SK-N-SH (cell line): ENCODE measurements around the gene NAALADL1. TPM values are rescaled to one million over a fixed set of nuclear protein-coding genes. Genes with fewer than 3 reads are reported as not detected.
A peak's percentile ranks its signal among the peaks of the same experiment; 100 is the strongest.

Source experiments
- CTCF ChIA-PET: fragments of 300-600, 350-600 bp; formaldehyde crosslinking; extraction: SDS; loops from one replicate; lab custom pipeline; 2021; lab: Yijun Ruan, JAX
- POLR2A ChIA-PET: fragments of 350-600 bp; sonication (Branson Sonifier 250); formaldehyde crosslinking; extraction: SDS; loops from one replicate; lab custom pipeline; 2020; ENCODE audit warnings: antibody characterized with exemption, inconsistent platforms; lab: Yijun Ruan, JAX
- DNase-seq: peaks from one replicate; pipeline ENCODE4 v3.0.0; 2012
- H2AFZ ChIP-seq: fragments of 200-600 bp; sonication (generic); 2 replicates; pipeline ENCODE4 v1.8.1; 2016; ENCODE audit warnings: antibody characterized with exemption, mild to moderate bottlenecking, low read depth
- H3F3A ChIP-seq: fragments of 200-600 bp; sonication (generic); replicated peaks from 2 replicates; pipeline ENCODE3; 2016; ENCODE audit warnings: antibody characterized with exemption, mild to moderate bottlenecking; ENCODE audit not compliant: insufficient read depth
- H3K27ac ChIP-seq, 2 experiments: fragments of 200-500 bp in 1 of 2; fragments of 200-600 bp in 1 of 2; sonication (Bioruptor generic) in 1 of 2; sonication (generic), shearing (Covaris generic) in 1 of 2; 2 replicates each; pipeline versions ENCODE4 v1.5.1 to v1.6.1; 2014 to 2016; ENCODE audit warnings: low read depth in 2 of 2, inconsistent platforms in 1 of 2, low read length in 1 of 2, mild to moderate bottlenecking in 1 of 2, mixed read lengths in 1 of 2
- H3K27me3 ChIP-seq: fragments of 200-600 bp; sonication (generic), shearing (Covaris generic); 2 replicates; pipeline ENCODE4 v1.6.1; 2016; ENCODE audit warnings: mixed run types; ENCODE audit not compliant: insufficient read depth
- H3K36me3 ChIP-seq, 2 experiments: fragments of 200-500 bp in 1 of 2; fragments of 200-600 bp in 1 of 2; sonication (Bioruptor generic) in 1 of 2; sonication (generic) in 1 of 2; replicated peaks in 1 of 2; 2 replicates each; pipeline versions ENCODE3 to v1.5.1; 2014 to 2016; ENCODE audit warnings: low read length in 1 of 2, mild to moderate bottlenecking in 1 of 2; ENCODE audit not compliant: insufficient read depth in 2 of 2, control insufficient read depth in 1 of 2
- H3K4me1 ChIP-seq, 2 experiments: fragments of 200-500 bp in 1 of 2; fragments of 200-600 bp in 1 of 2; sonication (Bioruptor generic) in 1 of 2; sonication (generic), shearing (Covaris generic) in 1 of 2; 2 replicates each; pipeline versions ENCODE4 v1.5.1 to v1.6.1; 2014 to 2016; ENCODE audit warnings: low read depth in 1 of 2, low read length in 1 of 2, mixed run types in 1 of 2; ENCODE audit not compliant: insufficient read depth in 2 of 2, control insufficient read depth in 1 of 2
- H3K4me2 ChIP-seq: fragments of 200-600 bp; sonication (generic), shearing (Covaris generic); 2 replicates; pipeline ENCODE4 v1.6.1; 2017; ENCODE audit warnings: mixed run types
- H3K4me3 ChIP-seq, 2 experiments: fragments of 200-500 bp in 1 of 2; fragments of 200-600 bp in 1 of 2; sonication (Bioruptor generic) in 1 of 2; sonication (generic), shearing (Covaris generic) in 1 of 2; 2 replicates each; pipeline versions ENCODE4 v1.5.1 to v1.8.1; 2014 to 2016; ENCODE audit warnings: low read depth in 2 of 2, inconsistent platforms in 1 of 2, low read length in 1 of 2, mild to moderate bottlenecking in 1 of 2, mixed read lengths in 1 of 2, moderate library complexity in 1 of 2
- H3K79me2 ChIP-seq: fragments of 200-600 bp; sonication (generic); 2 replicates; pipeline ENCODE4 v1.8.1; 2017; ENCODE audit warnings: mild to moderate bottlenecking; ENCODE audit not compliant: insufficient read depth
- H3K9ac ChIP-seq: fragments of 200-600 bp; sonication (generic); 2 replicates; pipeline ENCODE4 v1.6.1; 2017; ENCODE audit warnings: mixed run types
- H3K9me2 ChIP-seq: fragments of 200-600 bp; sonication (generic); 2 replicates; pipeline ENCODE4 v1.6.1; 2017; ENCODE audit warnings: mixed run types
- H3K9me3 ChIP-seq: fragments of 200-600 bp; sonication (generic); 2 replicates; pipeline ENCODE4 v1.6.1; 2017; ENCODE audit warnings: mixed run types, mild to moderate bottlenecking, moderate library complexity
- H4K20me1 ChIP-seq: fragments of 200-600 bp; sonication (generic); 2 replicates; pipeline ENCODE4 v1.6.1; 2017; ENCODE audit warnings: mild to moderate bottlenecking, mixed run types; ENCODE audit not compliant: insufficient read depth
- CTCF ChIP-seq: fragments of 200-600 bp; sonication (generic); IDR thresholded peaks from 2 replicates; pipeline ENCODE4 v1.6.1; 2017; ENCODE audit warnings: antibody characterized with exemption, mild to moderate bottlenecking, moderate library complexity
- EP300 ChIP-seq, 2 experiments: IDR thresholded peaks; 2 replicates each; pipeline versions ENCODE4 v1.4.0 to v1.6.1; 2012; ENCODE audit warnings: borderline replicate concordance in 1 of 2, low read depth in 1 of 2, low read length in 1 of 2
- FOXM1 ChIP-seq: IDR thresholded peaks from 2 replicates; pipeline ENCODE4 v1.4.0; 2012; ENCODE audit warnings: low read depth, mild to moderate bottlenecking
- GABPA ChIP-seq: IDR thresholded peaks from 2 replicates; pipeline ENCODE4 v1.4.0; 2012; ENCODE audit warnings: low read depth, mild to moderate bottlenecking
- GATA2 ChIP-seq: sonication (generic); formaldehyde crosslinking; IDR thresholded peaks from 2 replicates; pipeline ENCODE4 v1.5.0; 2020; ENCODE audit warnings: mild to moderate bottlenecking, missing genetic modification reagents
- NRF1 ChIP-seq: IDR thresholded peaks from 2 replicates; pipeline ENCODE4 v1.6.1; 2012; ENCODE audit warnings: low read depth, mild to moderate bottlenecking, low read length
- POLR2AphosphoS5 ChIP-seq: IDR thresholded peaks from 2 replicates; pipeline ENCODE4 v1.6.1; 2012; ENCODE audit warnings: low read depth, low read length
- RAD21 ChIP-seq: IDR thresholded peaks from 2 replicates; pipeline ENCODE4 v1.6.1; 2012; ENCODE audit warnings: mild to moderate bottlenecking, low read length
- RFX5 ChIP-seq: IDR thresholded peaks from 2 replicates; pipeline ENCODE4 v1.6.1; 2012; ENCODE audit warnings: mild to moderate bottlenecking, improper control_type of control experiment, low read length
- RXRA ChIP-seq: IDR thresholded peaks from 2 replicates; pipeline ENCODE4 v1.4.0; 2012; ENCODE audit warnings: low read depth, mild to moderate bottlenecking, borderline replicate concordance
- SIN3A ChIP-seq: IDR thresholded peaks from 2 replicates; pipeline ENCODE4 v1.6.1; 2012; ENCODE audit warnings: low read depth, mild to moderate bottlenecking, low read length, moderate library complexity, borderline replicate concordance
- TAF1 ChIP-seq: IDR thresholded peaks from 2 replicates; pipeline ENCODE4 v1.6.1; 2012; ENCODE audit warnings: low read depth, mild to moderate bottlenecking, low read length, moderate library complexity, borderline replicate concordance
- YY1 ChIP-seq: IDR thresholded peaks from 2 replicates; pipeline ENCODE4 v1.4.0; 2012; ENCODE audit warnings: low read depth, mild to moderate bottlenecking
- ZBTB33 ChIP-seq: IDR thresholded peaks from 2 replicates; pipeline ENCODE4 v1.4.0; 2012; ENCODE audit warnings: low read depth, borderline replicate concordance
- WGBS: methylation state at CpG from one replicate; pipeline ENCODE4 v1.1.6; 2017; ENCODE audit warnings: low lambda C conversion rate; 5-methylcytosine and 5-hydroxymethylcytosine counted together
- polyA plus RNA-seq, 3 experiments: library from polyadenylated mRNA; depleted of rRNA; stranded (reverse); fragments of >200 nt; gene quantifications; 2 replicates each; pipeline ENCODE4 v1.2.3, GENCODE V29; 2012
- TF ChIP-seq, protein P1 (sequence below): fragments of 150-350 bp; IDR thresholded peaks from 2 replicates; pipeline ENCODE4 v1.6.1; 2017; ENCODE audit warnings: antibody characterized with exemption, low read length, low read depth, borderline replicate concordance
- TF ChIP-seq, protein P2 (sequence below): IDR thresholded peaks from 2 replicates; pipeline ENCODE4 v1.4.0; 2012; ENCODE audit warnings: low read depth
- TF ChIP-seq, protein P3 (sequence below): IDR thresholded peaks from 2 replicates; pipeline ENCODE4 v1.6.1; 2012; ENCODE audit warnings: mild to moderate bottlenecking, low read depth, low read length, moderate library complexity

The NAALADL1 gene
- polyA plus RNA-seq, 1 of the 3 experiments (the other 2 are of a cell fraction): not detected

GRCh38 chr11:64996710-64997380, 61.5 kb downstream of the NAALADL1 start, which contains the start of gene BATF2 (continued):
- TF ChIP-seq, protein P1, sequence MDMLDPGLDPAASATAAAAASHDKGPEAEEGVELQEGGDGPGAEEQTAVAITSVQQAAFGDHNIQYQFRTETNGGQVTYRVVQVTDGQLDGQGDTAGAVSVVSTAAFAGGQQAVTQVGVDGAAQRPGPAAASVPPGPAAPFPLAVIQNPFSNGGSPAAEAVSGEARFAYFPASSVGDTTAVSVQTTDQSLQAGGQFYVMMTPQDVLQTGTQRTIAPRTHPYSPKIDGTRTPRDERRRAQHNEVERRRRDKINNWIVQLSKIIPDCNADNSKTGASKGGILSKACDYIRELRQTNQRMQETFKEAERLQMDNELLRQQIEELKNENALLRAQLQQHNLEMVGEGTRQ: no peak
- TF ChIP-seq NRF1 (no peak), CTCF (peak; percentile 44), EP300 (IDR thresholded peaks at IDR 0.05; ENCODE audit: borderline replicate concordance in 1 of 2, low read depth in 1 of 2, low read length in 1 of 2) (no peak), FOXM1 (no peak), GATA2 (CRISPR knock-in tag) (no peak), RAD21 (peak; percentile 56)
- TF ChIP-seq, protein P2, sequence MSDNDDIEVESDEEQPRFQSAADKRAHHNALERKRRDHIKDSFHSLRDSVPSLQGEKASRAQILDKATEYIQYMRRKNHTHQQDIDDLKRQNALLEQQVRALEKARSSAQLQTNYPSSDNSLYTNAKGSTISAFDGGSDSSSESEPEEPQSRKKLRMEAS: peak; percentile 35; the same call in 1 of the 2 replicates

DNA sequence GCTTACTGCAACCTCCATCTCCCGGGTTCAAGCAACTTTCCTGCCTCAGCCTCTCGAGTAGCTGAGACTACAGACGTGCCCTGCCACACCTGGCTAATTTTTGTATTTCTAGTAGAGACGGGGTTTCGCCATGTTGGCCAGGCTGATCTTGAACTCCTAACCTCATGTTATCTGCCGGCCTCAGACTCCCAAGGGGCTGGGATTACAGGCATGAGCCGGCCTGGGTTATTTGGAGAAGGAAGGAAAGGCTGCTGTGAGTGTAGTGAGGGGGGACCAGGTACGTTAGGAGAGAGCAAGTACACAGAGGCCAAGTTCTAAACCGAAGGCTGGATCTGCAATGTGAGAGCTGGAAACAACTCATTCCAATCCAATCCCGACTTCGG, 62.0 kb downstream of the NAALADL1 start:
- Histone ChIP-seq H3K4me2 (no peak overlapping the region), H2AFZ (no peak overlapping the region), H3K9ac (no peak overlapping the region), H3K4me1 (no peaks in the 10 kb centered on the region; a peak in 1 of 4 replicates), H3K9me2 (no peaks in the 10 kb centered on the region), H4K20me1 (no peaks in the 10 kb centered on the region), H3K36me3 (no peaks in the 10 kb centered on the region), H3K4me3 (no peak overlapping the region), H3F3A (no peaks in the 10 kb centered on the region), H3K27ac (no peak overlapping the region), H3K79me2 (no peaks in the 10 kb centered on the region), H3K27me3 (no peaks in the 10 kb centered on the region), H3K9me3 (no peaks in the 10 kb centered on the region)
- ChIA-PET CTCF (interaction anchor here (0.7 to 2.0 kb wide), 10 partner anchors 11 to 150 kb away, joined by 3 to 7 read pairs (median 3); partner anchors contain the start of genes ARL2 and SNX15), POLR2A (no interaction called here)
- WGBS: 72% methylated on average over 11 of the region's 11 CpGs
- TF ChIP-seq, protein P3, sequence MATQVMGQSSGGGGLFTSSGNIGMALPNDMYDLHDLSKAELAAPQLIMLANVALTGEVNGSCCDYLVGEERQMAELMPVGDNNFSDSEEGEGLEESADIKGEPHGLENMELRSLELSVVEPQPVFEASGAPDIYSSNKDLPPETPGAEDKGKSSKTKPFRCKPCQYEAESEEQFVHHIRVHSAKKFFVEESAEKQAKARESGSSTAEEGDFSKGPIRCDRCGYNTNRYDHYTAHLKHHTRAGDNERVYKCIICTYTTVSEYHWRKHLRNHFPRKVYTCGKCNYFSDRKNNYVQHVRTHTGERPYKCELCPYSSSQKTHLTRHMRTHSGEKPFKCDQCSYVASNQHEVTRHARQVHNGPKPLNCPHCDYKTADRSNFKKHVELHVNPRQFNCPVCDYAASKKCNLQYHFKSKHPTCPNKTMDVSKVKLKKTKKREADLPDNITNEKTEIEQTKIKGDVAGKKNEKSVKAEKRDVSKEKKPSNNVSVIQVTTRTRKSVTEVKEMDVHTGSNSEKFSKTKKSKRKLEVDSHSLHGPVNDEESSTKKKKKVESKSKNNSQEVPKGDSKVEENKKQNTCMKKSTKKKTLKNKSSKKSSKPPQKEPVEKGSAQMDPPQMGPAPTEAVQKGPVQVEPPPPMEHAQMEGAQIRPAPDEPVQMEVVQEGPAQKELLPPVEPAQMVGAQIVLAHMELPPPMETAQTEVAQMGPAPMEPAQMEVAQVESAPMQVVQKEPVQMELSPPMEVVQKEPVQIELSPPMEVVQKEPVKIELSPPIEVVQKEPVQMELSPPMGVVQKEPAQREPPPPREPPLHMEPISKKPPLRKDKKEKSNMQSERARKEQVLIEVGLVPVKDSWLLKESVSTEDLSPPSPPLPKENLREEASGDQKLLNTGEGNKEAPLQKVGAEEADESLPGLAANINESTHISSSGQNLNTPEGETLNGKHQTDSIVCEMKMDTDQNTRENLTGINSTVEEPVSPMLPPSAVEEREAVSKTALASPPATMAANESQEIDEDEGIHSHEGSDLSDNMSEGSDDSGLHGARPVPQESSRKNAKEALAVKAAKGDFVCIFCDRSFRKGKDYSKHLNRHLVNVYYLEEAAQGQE: no peak
- no peak for TF ChIP-seq RXRA
- no peak for TF ChIP-seq RFX5
- TF ChIP-seq GATA2 (CRISPR knock-in tag): no peak
- no peak for TF ChIP-seq SIN3A
- no peak for TF ChIP-seq FOXM1
- no peak for TF ChIP-seq TAF1
- TF ChIP-seq GABPA: no peak
- TF ChIP-seq, protein P2: no peak
- TF ChIP-seq ZBTB33: no peak
- TF ChIP-seq POLR2AphosphoS5: no peak
- no peak for TF ChIP-seq YY1
- DNase-seq: no peak
